GM12874 (cell line): ENCODE measurements around the gene MAN2A1.

Source experiments
- TF ChIP-seq, protein P1 (sequence below): IDR thresholded peaks from 2 replicates; pipeline ENCODE4 v1.5.1; 2011; ENCODE audit warnings: low read depth, mild to moderate bottlenecking, control low read depth, low read length, moderate library complexity; ENCODE audit not compliant: insufficient read depth

The MAN2A1 gene

DNA sequence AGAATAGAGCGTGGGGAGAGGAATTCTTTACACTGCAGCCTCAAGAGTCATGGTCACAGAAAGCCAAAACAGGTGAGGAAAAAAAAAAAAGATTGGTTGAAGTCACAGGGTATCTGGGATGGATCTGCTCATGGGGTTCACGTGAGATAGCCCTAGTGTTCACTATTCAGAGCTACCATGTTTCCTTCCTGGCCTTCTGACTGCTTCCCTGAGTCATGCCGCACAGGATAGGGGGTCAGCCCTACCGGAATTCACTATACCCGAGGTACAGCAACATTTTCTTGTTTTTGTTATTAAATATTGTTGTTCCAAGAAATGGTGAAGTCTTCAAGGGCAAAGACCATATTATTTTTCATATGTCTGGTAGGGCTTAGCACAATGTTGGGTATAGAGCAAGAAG lies 21.5 kb upstream of the MAN2A1 start:
- TF ChIP-seq, protein P1, sequence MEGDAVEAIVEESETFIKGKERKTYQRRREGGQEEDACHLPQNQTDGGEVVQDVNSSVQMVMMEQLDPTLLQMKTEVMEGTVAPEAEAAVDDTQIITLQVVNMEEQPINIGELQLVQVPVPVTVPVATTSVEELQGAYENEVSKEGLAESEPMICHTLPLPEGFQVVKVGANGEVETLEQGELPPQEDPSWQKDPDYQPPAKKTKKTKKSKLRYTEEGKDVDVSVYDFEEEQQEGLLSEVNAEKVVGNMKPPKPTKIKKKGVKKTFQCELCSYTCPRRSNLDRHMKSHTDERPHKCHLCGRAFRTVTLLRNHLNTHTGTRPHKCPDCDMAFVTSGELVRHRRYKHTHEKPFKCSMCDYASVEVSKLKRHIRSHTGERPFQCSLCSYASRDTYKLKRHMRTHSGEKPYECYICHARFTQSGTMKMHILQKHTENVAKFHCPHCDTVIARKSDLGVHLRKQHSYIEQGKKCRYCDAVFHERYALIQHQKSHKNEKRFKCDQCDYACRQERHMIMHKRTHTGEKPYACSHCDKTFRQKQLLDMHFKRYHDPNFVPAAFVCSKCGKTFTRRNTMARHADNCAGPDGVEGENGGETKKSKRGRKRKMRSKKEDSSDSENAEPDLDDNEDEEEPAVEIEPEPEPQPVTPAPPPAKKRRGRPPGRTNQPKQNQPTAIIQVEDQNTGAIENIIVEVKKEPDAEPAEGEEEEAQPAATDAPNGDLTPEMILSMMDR, result no peak

DNA sequence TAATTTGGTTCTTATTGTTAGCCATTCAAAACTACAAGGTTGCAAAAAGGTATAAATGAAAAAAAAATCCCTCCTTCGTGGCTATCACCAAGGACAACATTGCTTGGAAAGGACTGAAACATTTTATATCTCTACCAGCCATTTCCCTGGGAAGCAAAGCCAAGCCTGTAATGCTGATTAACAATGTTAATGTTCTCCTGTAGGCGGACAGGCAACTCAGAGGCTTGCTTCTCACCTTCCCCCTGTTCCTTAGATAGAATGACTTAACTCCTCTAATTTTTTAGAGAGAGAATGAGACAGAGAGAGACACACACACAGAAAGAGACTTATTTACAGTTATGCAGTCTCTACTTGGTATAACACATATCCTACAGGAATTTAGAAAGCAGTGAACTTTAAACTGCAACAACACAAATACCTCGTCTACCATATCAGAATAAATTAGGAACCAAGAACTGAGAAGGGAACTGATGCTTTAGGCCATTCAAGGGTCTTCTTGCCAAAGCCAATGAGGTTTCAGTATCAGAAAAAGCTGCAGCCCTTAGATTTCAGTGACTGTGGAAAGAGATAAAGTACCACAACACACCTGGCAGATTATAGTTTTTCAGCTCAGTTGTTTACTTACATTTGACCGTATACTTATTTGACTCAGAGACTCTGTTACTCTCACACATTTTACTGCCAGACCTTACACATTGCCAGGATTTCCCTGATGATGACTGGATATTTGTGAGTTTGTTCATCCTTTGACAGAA lies 20.9 kb upstream of the MAN2A1 start:
- TF ChIP-seq, protein P1, result no peak

DNA sequence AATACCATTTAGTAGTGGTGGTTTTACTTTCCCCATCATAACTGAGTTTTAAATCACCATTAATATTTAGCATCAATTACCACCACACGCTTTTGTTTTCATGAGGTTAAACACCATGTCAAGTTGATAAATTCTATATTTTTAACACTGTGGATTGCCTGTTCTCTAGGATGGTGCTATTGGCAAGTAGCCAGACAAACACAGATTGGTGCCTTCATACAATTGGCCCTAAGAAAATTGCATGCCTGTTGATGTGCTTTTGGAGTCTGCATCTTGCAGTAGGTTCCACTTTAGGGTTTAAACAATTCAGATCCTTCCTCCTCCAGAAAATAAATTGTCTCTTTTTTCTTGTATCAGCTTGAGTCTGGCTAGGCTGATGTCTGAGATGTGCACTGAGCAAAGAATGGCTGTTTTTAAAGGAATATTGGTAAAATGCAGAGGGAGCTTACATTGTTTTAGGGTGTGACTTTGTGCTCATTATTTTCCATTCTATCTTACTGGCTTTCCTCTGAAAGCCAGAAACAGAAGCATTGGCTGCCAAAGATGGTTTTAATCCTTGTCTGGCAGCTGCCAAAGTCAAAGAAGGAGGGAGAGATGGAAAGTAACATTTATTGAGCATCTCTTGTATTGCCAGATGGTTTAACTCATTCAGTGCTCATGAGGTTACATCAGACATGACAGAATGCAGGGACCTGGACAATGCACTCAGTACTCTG lies 19.6 kb upstream of the MAN2A1 start:
- TF ChIP-seq, protein P1, result no peak

DNA sequence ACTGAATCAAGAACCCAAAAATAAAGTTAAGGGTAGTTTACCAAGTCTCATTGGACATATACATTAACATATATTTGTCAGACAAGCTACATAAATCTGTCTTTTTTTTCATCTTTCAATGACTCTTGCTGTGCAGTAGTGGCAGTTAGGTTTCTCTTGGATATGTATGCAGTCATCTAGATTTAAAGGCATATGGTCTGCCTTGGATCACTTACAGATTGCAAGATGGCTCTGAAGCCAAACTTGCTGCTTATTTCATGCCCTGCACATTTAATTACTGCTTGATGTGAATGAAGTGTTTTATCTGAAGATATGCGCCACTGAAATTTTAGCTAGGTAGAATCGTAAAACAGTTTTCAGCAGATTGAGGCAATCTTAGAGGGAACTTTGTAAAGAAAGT lies 18.6 kb upstream of the MAN2A1 start:
- TF ChIP-seq, protein P1, result no peak

DNA sequence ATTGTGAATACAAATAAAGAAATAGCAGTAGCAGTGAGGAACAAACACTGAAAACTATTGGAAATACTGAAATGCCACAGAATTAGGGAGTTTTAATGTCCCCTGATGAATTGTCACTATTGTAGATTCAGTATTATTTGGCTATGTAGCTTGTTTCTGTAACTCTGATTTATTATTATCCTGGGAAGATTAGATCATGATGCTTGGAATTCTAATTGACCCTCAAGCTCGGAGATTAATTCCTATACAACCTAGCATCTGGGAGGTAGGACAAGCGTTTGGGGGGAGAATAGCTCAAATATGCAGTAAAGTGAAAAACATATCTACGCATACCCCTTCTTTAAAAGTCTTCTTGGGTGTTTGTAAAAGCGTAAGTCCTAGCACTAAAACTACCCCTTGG lies 15.1 kb upstream of the MAN2A1 start:
- TF ChIP-seq, protein P1, result no peak

DNA sequence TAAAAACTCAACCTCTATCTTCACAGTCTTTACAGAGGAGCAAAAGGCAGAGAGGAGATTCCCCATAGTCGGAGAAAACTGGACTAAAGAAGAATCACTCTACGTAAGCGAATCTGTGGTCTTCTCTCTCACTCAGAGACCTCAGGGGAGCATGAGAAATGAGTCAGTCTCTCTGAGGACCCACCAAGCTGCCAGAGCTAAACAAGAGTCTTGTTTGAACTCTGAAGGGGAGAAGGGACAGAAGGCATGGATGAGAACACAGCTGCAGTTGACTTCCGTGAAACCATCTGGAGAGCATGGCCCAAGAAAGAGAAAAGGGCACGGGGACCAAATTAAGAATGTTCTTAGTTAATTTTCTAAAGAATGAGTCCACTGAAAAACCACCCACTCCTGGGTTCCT lies 12.8 kb upstream of the MAN2A1 start:
- TF ChIP-seq, protein P1, result no peak

DNA sequence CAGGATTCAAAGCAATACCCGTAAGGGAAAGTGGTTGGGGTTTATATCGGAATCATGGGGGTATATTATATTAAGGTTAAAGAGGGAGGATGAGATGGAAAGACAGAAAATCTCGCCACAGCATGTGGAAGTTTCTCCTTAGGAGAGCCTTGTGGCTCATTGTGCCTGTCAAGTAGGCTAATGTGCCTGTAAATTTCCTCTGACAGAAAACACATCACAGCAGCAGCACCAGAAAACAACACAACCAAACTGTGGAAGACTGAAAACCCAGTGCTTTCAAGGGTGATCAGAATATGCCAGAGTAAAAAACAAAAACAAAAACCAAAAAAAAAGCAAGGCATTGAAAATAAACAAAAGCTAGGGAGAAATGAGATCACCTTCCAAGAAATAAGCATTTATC lies 11.3 kb upstream of the MAN2A1 start:
- TF ChIP-seq, protein P1, result no peak
